HUES64 (cell line): ENCODE measurements around the gene EXOC3.

Experiments
- H3K27ac ChIP-seq: 2 replicates; pipeline ENCODE4 v1.7.0; 2013; ENCODE audit warnings: low read depth, low read length, inconsistent platforms
- H3K27me3 ChIP-seq: 2 replicates; pipeline ENCODE4 v1.6.1; 2013; ENCODE audit warnings: mild to moderate bottlenecking, low read length; ENCODE audit not compliant: insufficient read depth
- H3K36me3 ChIP-seq: 2 replicates; pipeline ENCODE4 v1.6.1; 2013; ENCODE audit warnings: mild to moderate bottlenecking, low read length; ENCODE audit not compliant: insufficient read depth
- H3K4me1 ChIP-seq: 2 replicates; pipeline ENCODE4 v1.6.1; 2013; ENCODE audit warnings: mild to moderate bottlenecking, low read length, moderate library complexity; ENCODE audit not compliant: insufficient read depth
- H3K4me3 ChIP-seq: 2 replicates; pipeline ENCODE4 v1.5.1; 2013; ENCODE audit warnings: mild to moderate bottlenecking, low read length, moderate library complexity
- H3K9ac ChIP-seq: 2 replicates; pipeline ENCODE4 v1.6.1; 2013; ENCODE audit warnings: mild to moderate bottlenecking, low read depth, low read length
- H3K9me3 ChIP-seq: 2 replicates; pipeline ENCODE4 v1.6.1; 2013; ENCODE audit warnings: low read depth, low read length; ENCODE audit not compliant: insufficient read depth
- WGBS: fragments of 150-250, 120-280 bp; methylation state at CpG from one replicate; pipeline ENCODE4 v1.1.7; 2013; ENCODE audit warnings: missing lambda C conversion rate; 5-methylcytosine and 5-hydroxymethylcytosine counted together

EXOC3 gene

GRCh38 chr5:435156-435790 is 7.7 kb upstream of the EXOC3 start:
- no peaks in the 10 kb centered on the region for H3K9me3 ChIP-seq
- H3K4me1 ChIP-seq, result no peaks in the 10 kb centered on the region
- H3K9ac ChIP-seq, result no peak overlapping the region
- 92% methylated on average over 27 of the region's 27 CpGs for WGBS
- H3K27ac ChIP-seq, result no peak overlapping the region
- no peaks in the 10 kb centered on the region for H3K36me3 ChIP-seq
- no peak overlapping the region for H3K4me3 ChIP-seq
- no peaks in the 10 kb centered on the region for H3K27me3 ChIP-seq

GRCh38 chr5:435961-436640 is 6.9 kb upstream of the EXOC3 start:
- Histone ChIP-seq H3K9ac (no peak overlapping the region), H3K36me3 (no peaks in the 10 kb centered on the region), H3K4me1 (no peaks in the 10 kb centered on the region), H3K27ac (no peak overlapping the region), H3K9me3 (no peaks in the 10 kb centered on the region), H3K4me3 (no peak overlapping the region), H3K27me3 (no peaks in the 10 kb centered on the region)
- WGBS, result 84% methylated on average over 18 of the region's 18 CpGs

GRCh38 chr5:436641-436975 is 6.4 kb upstream of the EXOC3 start:
- Histone ChIP-seq H3K27ac (no peak overlapping the region), H3K27me3 (no peaks in the 10 kb centered on the region), H3K9ac (no peak overlapping the region), H3K4me3 (no peak overlapping the region), H3K36me3 (no peaks in the 10 kb centered on the region), H3K4me1 (no peaks in the 10 kb centered on the region), H3K9me3 (no peaks in the 10 kb centered on the region)
- 76% methylated on average over 5 of the region's 5 CpGs for WGBS

- no peak overlapping the region for H3K4me3 ChIP-seq
- H3K27ac ChIP-seq, result no peak overlapping the region
- H3K9ac ChIP-seq, result no peak overlapping the region
- 0 out of 2 replicates have a peak, but pooled peaks cover 3% of the 10 kb centered on the region for H3K4me1 ChIP-seq
- H3K36me3 ChIP-seq, result no peaks in the 10 kb centered on the region
- no peaks in the 10 kb centered on the region for H3K27me3 ChIP-seq
- WGBS, result 91% methylated on average over 18 of the region's 18 CpGs
- no peaks in the 10 kb centered on the region for H3K9me3 ChIP-seq
These were observed 5.7 kb upstream of the EXOC3 start for GRCh38 chr5:437281-437771.

GRCh38 chr5:438481-438981 is 4.4 kb upstream of the EXOC3 start:
- no peak overlapping the region for H3K4me3 ChIP-seq
- 86% methylated on average over 14 of the region's 14 CpGs for WGBS
- H3K27ac ChIP-seq, result no peak overlapping the region
- 0 out of 2 replicates have a peak, but pooled peaks cover 3% of the 10 kb centered on the region for H3K4me1 ChIP-seq
- H3K9me3 ChIP-seq, result no peaks in the 10 kb centered on the region
- H3K36me3 ChIP-seq, result no peaks in the 10 kb centered on the region
- no peak overlapping the region for H3K9ac ChIP-seq
- H3K27me3 ChIP-seq, result no peaks in the 10 kb centered on the region

GRCh38 chr5:439181-439580 is 3.8 kb upstream of the EXOC3 start:
- 93% methylated on average over 8 of the region's 8 CpGs for WGBS
- Histone ChIP-seq H3K9me3 (no peaks in the 10 kb centered on the region), H3K36me3 (no peaks in the 10 kb centered on the region), H3K4me1 (0 out of 2 replicates have a peak, but pooled peaks cover 6% of the 10 kb centered on the region), H3K9ac (no peak overlapping the region), H3K27me3 (no peaks in the 10 kb centered on the region), H3K27ac (no peak overlapping the region), H3K4me3 (no peak overlapping the region)

GRCh38 chr5:439636-440035 is 3.3 kb upstream of the EXOC3 start:
- Histone ChIP-seq H3K27ac (no peak overlapping the region), H3K4me3 (no peak overlapping the region), H3K9ac (no peak overlapping the region), H3K9me3 (no peaks in the 10 kb centered on the region), H3K4me1 (0 out of 2 replicates have a peak, but pooled peaks cover 6% of the 10 kb centered on the region), H3K27me3 (no peaks in the 10 kb centered on the region), H3K36me3 (no peaks in the 10 kb centered on the region)
- WGBS, result 89% methylated on average over 14 of the region's 14 CpGs

GRCh38 chr5:440401-441201 is 2.4 kb upstream of the EXOC3 start:
- H3K4me1 ChIP-seq, result 0 out of 2 replicates have a peak, but pooled peaks cover 6% of the 10 kb centered on the region
- no peaks in the 10 kb centered on the region for H3K27me3 ChIP-seq
- no peaks in the 10 kb centered on the region for H3K9me3 ChIP-seq
- 87% methylated on average over 18 of the region's 18 CpGs for WGBS
- H3K36me3 ChIP-seq, result no peaks in the 10 kb centered on the region
- H3K9ac ChIP-seq, result no peak overlapping the region
- no peak overlapping the region for H3K4me3 ChIP-seq
- H3K27ac ChIP-seq, result no peak overlapping the region

GRCh38 chr5:441996-442334 is 1.0 kb upstream of the EXOC3 start:
- no peak overlapping the region for H3K9ac ChIP-seq
- no peaks in the 10 kb centered on the region for H3K9me3 ChIP-seq
- H3K4me3 ChIP-seq, result peak overlapping the region; percentile 91
- H3K27me3 ChIP-seq, result no peaks in the 10 kb centered on the region
- peaks cover 7% of the 10 kb centered on the region for H3K36me3 ChIP-seq
- no peak overlapping the region for H3K27ac ChIP-seq
- H3K4me1 ChIP-seq, result 0 out of 2 replicates have a peak, but pooled peaks cover 6% of the 10 kb centered on the region
- 90% methylated on average over 5 of the region's 5 CpGs for WGBS

GRCh38 chr5:443239-444151 is 519 bp downstream of the EXOC3 start:
- H3K4me1 ChIP-seq, result 0 out of 2 replicates have a peak, but pooled peaks cover 6% of the 10 kb centered on the region
- no peak overlapping the region for H3K27ac ChIP-seq
- H3K9ac ChIP-seq, result peak overlapping the region; percentile 62
- no peaks in the 10 kb centered on the region for H3K9me3 ChIP-seq
- peaks cover 22% of the 10 kb centered on the region for H3K36me3 ChIP-seq
- no peaks in the 10 kb centered on the region for H3K27me3 ChIP-seq
- WGBS, result 22% methylated on average over 57 of the region's 62 CpGs
- peak overlapping the region; percentile 91 for H3K4me3 ChIP-seq
